Kidney (tissue), 14 donors: ENCODE measurements around the gene FAM3C. TPM values are rescaled to one million over a fixed set of nuclear protein-coding genes. Genes with fewer than 3 reads are reported as not detected.

Source experiments
- DNase-seq, 5 donors: peaks; one replicate each; pipeline ENCODE4 v3.0.0-alpha.2; 2013 to 2020
- FAIRE-seq: peaks from 2 replicates; lab custom pipeline; 2012; peaks lifted over from hg19 to GRCh38; lab: Jason Lieb, UNC
- H3K27ac ChIP-seq, 2 donors: one replicate each; pipeline ENCODE4 v1.7.0; 2013; ENCODE audit warnings: low read depth in 2 of 2, low read length in 2 of 2, inconsistent platforms in 1 of 2
- H3K27me3 ChIP-seq: one replicate; pipeline ENCODE4 v1.7.1; 2013; ENCODE audit warnings: low read length, inconsistent platforms; ENCODE audit not compliant: control insufficient read depth, insufficient read depth
- H3K36me3 ChIP-seq, 3 donors: one replicate each; pipeline versions ENCODE4 v1.7.0 to v1.7.1; 2013; ENCODE audit warnings: low read length in 3 of 3, control low read depth in 1 of 3, inconsistent platforms in 1 of 3; ENCODE audit not compliant: insufficient read depth in 3 of 3, control insufficient read depth in 2 of 3
- H3K4me1 ChIP-seq, 3 donors: one replicate each; pipeline versions ENCODE4 v1.7.0 to v1.7.1; 2013; ENCODE audit warnings: low read length in 3 of 3, inconsistent platforms in 1 of 3, low read depth in 1 of 3; ENCODE audit not compliant: control insufficient read depth in 2 of 3, insufficient read depth in 2 of 3
- H3K4me3 ChIP-seq, 3 donors: one replicate each; pipeline versions ENCODE4 v1.7.0 to v1.8.1; 2013; ENCODE audit warnings: low read length in 3 of 3, control low read depth in 1 of 3, inconsistent platforms in 1 of 3
- H3K9ac ChIP-seq, 3 donors: one replicate each; pipeline versions ENCODE4 v1.7.0 to v1.7.1; 2013; ENCODE audit warnings: low read length in 3 of 3, control low read depth in 1 of 3, inconsistent platforms in 1 of 3
- H3K9me3 ChIP-seq, 3 donors: one replicate each; pipeline versions ENCODE4 v1.7.0 to v1.7.1; 2013; ENCODE audit warnings: low read length in 3 of 3, control low read depth in 1 of 3, inconsistent platforms in 1 of 3; ENCODE audit not compliant: control insufficient read depth in 2 of 3, insufficient read depth in 1 of 3
- intact Hi-C: fragments of 100-400 bp; cut with DNase I; formaldehyde crosslinking; loops from one replicate; pipeline ENCODE4 v1.11.1; 2022
- polyA plus RNA-seq: library from polyadenylated mRNA; stranded (reverse); fragments of 350-450 nt; fragmentation: Illumina TruSeq; extraction: RNeasy Lipid Tissue Mini Kit (QIAGEN cat#74804); gene quantifications from one replicate; pipeline ENCODE4 v1.2.3, GENCODE V29; 2014; ENCODE audit warnings: low read depth, low replicate concordance; ENCODE audit not compliant: insufficient read depth
- total RNA-seq: library from RNA; stranded (reverse); fragmentation: NEBNext Ultra II Directional; extraction: Animal tissue kit (Norgen Biotek cat#: 25700); gene quantifications from one replicate; pipeline ENCODE4 v1.2.1, GENCODE V29; 2021
- TF ChIP-seq, protein P1 (sequence below): IDR thresholded peaks from 3 replicates; pipeline ENCODE4 v1.5.1; 2012; ENCODE audit warnings: mild to moderate bottlenecking, moderate library complexity, borderline replicate concordance; ENCODE audit not compliant: insufficient read depth; ENCODE audit errors: extremely low read depth
- donor health status: control.
- donor health status: control.
- donor health status: control.
- donor health status: control.
- donor health status: control.
- donor health status: DM: yes; HTN: yes; CAD: no.
- donor health status: Normal renal cell carcinoma (clear cell type).

FAM3C gene
- total and polyA plus RNA-seq, 2 donors from 2014 or later: 49.5 to 82.6 TPM

DNA sequence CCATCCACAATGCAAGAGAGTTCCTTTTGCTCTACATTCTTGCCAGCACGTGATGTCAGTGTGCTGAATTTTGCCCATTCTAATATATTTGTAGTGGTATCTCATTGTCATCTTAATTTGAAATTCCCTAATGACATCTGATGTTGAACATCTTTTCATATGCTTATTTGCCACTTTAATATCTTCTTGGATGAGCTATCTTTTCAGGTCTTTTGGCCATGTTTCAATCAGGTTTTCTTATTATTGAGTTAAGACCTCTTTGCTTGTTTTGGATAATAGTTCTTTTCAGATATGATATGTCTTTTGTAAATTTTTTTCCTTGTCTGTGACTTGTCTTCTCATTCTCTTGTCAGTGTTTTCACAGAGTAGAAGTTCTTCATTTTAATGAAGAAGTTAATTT, 20.4 kb upstream of the FAM3C start:
- no peaks in the 10 kb centered on the region for H3K4me1 ChIP-seq
- TF ChIP-seq, protein P1, sequence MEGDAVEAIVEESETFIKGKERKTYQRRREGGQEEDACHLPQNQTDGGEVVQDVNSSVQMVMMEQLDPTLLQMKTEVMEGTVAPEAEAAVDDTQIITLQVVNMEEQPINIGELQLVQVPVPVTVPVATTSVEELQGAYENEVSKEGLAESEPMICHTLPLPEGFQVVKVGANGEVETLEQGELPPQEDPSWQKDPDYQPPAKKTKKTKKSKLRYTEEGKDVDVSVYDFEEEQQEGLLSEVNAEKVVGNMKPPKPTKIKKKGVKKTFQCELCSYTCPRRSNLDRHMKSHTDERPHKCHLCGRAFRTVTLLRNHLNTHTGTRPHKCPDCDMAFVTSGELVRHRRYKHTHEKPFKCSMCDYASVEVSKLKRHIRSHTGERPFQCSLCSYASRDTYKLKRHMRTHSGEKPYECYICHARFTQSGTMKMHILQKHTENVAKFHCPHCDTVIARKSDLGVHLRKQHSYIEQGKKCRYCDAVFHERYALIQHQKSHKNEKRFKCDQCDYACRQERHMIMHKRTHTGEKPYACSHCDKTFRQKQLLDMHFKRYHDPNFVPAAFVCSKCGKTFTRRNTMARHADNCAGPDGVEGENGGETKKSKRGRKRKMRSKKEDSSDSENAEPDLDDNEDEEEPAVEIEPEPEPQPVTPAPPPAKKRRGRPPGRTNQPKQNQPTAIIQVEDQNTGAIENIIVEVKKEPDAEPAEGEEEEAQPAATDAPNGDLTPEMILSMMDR: no peak
- no peak for DNase-seq
- no peaks in the 10 kb centered on the region for H3K27me3 ChIP-seq
- no peak overlapping the region for H3K9ac ChIP-seq
- no peak overlapping the region for H3K27ac ChIP-seq
- no peak for FAIRE-seq
- no peaks in the 10 kb centered on the region for H3K9me3 ChIP-seq
- H3K4me3 ChIP-seq: no peak overlapping the region
- H3K36me3 ChIP-seq: no peaks in the 10 kb centered on the region
- intact Hi-C loops: no loop called here

DNA sequence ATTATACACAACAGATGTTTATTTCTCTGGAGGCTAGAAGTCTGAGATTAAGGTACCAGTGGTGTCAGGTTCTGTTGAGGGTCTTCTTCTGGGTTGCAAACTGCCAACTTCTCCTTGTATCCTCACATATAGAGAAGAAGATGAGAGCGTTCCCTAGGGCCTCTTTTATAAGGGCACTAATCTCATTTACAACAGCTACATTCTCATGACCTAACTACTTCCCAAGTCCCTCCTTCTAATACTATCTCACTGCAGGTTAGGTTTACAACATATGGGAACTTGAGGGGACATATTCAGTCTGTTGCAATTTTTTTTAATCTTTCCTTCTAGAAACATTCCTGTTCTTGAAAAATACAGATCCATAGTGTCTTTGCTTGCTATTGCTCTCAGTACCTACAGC, 18.3 kb upstream of the FAM3C start:
- TF ChIP-seq, protein P1: no peak
- Histone ChIP-seq H3K9me3 (no peaks in the 10 kb centered on the region), H3K36me3 (no peaks in the 10 kb centered on the region), H3K4me1 (no peaks in the 10 kb centered on the region), H3K27ac (no peak overlapping the region), H3K9ac (no peak overlapping the region), H3K27me3 (no peaks in the 10 kb centered on the region), H3K4me3 (no peak overlapping the region)
- intact Hi-C loops: no loop called here
- FAIRE-seq: no peak
- DNase-seq: no peak

DNA sequence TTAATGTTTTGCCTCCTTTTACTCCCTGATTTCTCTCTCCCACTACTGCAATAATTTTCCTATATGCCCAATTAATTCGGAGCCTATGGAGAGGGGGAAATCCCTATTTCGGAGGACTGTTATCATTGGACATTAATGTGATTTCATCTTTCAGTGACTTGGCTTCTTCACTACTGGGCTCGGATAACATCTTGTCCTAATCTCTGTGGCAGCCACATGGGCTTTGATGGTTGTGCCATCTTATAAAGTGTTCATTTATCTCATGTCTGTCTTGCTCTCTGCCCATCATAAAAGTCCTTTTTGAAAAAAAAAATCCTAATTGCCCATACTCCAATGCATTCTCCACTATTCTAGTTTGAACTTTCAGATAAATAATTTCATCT, 15.5 kb upstream of the FAM3C start:
- no peak for FAIRE-seq
- Histone ChIP-seq H3K4me1 (no peaks in the 10 kb centered on the region), H3K9me3 (no peaks in the 10 kb centered on the region), H3K27ac (no peak overlapping the region), H3K36me3 (no peaks in the 10 kb centered on the region), H3K27me3 (no peaks in the 10 kb centered on the region), H3K4me3 (no peak overlapping the region), H3K9ac (no peak overlapping the region)
- TF ChIP-seq, protein P1: no peak
- DNase-seq: no peak
- intact Hi-C loops: no loop called here
